Ovary (tissue), 9 donors: ENCODE data around the gene MED1. TPM values are rescaled to one million over a fixed set of nuclear protein-coding genes. Genes with fewer than 3 reads are reported as not detected.

ENCODE experiments used
- DNase-seq, 5 donors: peaks; one replicate each; pipeline ENCODE4 v3.0.0-alpha.2; 2019 to 2020
- H3K27ac ChIP-seq, 2 donors: fragments of 200-600 bp; one replicate each; pipeline versions ENCODE4 v1.5.1 to v1.8.0; 2019 to 2022
- H3K27me3 ChIP-seq: fragments of 200-600 bp; one replicate; pipeline ENCODE4 v1.8.0; 2022
- H3K36me3 ChIP-seq: fragments of 200-600 bp; sonication (generic); one replicate; pipeline ENCODE4 v1.5.1; 2019
- H3K4me1 ChIP-seq: one replicate; pipeline ENCODE4 v1.8.1; 2013; ENCODE audit warnings: mild to moderate bottlenecking, moderate library complexity; ENCODE audit not compliant: insufficient read depth
- H3K4me3 ChIP-seq: fragments of 200-600 bp; sonication (generic); one replicate; pipeline ENCODE4 v1.5.1; 2017
- H3K9me3 ChIP-seq, 2 donors: fragments of 200-600 bp in 1 of 2; sonication (generic) in 1 of 2; one replicate each; pipeline versions ENCODE4 v1.5.1 to v1.8.1; 2013 to 2019; ENCODE audit warnings: mild to moderate bottlenecking in 1 of 2, moderate library complexity in 1 of 2
- CTCF ChIP-seq, 3 donors: fragments of 450-650 bp in 2 of 3; fragments of 200-600 bp in 1 of 3; IDR thresholded peaks; one replicate each; pipeline versions ENCODE4 v1.5.1 to v1.8.0; 2016 to 2022; ENCODE audit warnings: antibody characterized with exemption in 3 of 3, mild to moderate bottlenecking in 1 of 3
- EP300 ChIP-seq: sonication (generic); formaldehyde crosslinking; IDR thresholded peaks from one replicate; pipeline ENCODE4 v1.6.1; 2017; ENCODE audit warnings: antibody characterized with exemption
- POLR2A ChIP-seq: fragments of 450-650 bp; IDR thresholded peaks from one replicate; pipeline ENCODE4 v1.6.1; 2017; ENCODE audit warnings: antibody characterized with exemption, mild to moderate bottlenecking, moderate library complexity
- whole genome bisulfite sequencing, 3 donors: extraction: QIAGEN DNeasy Blood & Tissue Kit in 1 of 3; methylation state at CpG; one replicate each; pipeline versions ENCODE4 v1.1.5 to v1.1.7; 2013 to 2017; 5-methylcytosine and 5-hydroxymethylcytosine counted together
- intact Hi-C, 4 donors: fragments of 100-400 bp; cut with DNase I; formaldehyde crosslinking; loops; one replicate each; pipeline versions ENCODE4 v1.11.0 to v1.15.1; 2022 to 2023
- polyA plus RNA-seq, 2 donors: library from polyadenylated mRNA; stranded (reverse); fragments of 200-250 nt in 1 of 2; fragments of 350-450 nt in 1 of 2; fragmentation: Illumina TruSeq in 1 of 2; extraction: RNeasy Lipid Tissue Mini Kit (QIAGEN cat#74804) in 1 of 2; gene quantifications; one replicate each; pipeline ENCODE4 v1.2.3, GENCODE V29; 2013 to 2014
- total RNA-seq, 7 donors: library from RNA; depleted of rRNA in 2 of 7; stranded (reverse); fragments of >200 nt in 2 of 7; fragmentation: NEBNext Ultra II Directional in 3 of 7; extraction: Animal tissue kit (Norgen Biotek cat#: 25700) in 3 of 7; gene quantifications; one replicate each; pipeline versions ENCODE4 v1.1.0 to v1.2.4, GENCODE V29; 2016 to 2023
- donor health status: DM: no; HTN: no; CAD: no; lungs with moderate emphysema.
- donor health status: DM: no; HTN: no; CAD: no.
- donor health status: Bipolar disorder and iron deficiency.
- donor health status: DM: yes; HTN: yes; CAD: no.
- donor health status: DM: no; HTN: no; CAD: no.
- donor health status: DM: yes; HTN: yes; CAD: no.

The MED1 gene
- total and polyA plus RNA-seq, 9 donors, result 11.0 to 43.7 (median 33.8) TPM

DNA sequence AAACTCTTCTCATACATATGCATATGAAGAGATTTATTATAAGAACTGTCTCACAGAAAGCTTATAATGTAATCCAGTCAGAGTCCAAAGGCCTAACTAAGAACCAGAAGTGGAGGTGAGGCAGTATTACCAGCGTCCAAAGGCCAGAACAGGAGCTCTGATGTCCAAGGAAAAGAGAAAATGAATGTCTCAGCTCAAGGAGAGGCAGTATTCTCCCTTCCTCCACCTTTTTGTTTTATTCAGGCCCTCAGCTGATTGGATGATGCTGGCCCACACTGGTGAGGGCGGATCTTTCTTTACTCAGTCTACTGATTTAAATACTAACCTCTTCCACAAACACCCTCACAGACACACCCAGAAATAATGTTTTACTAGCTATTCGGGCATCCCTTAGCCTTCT, 93.1 kb downstream of the MED1 start:
- intact Hi-C loops, result no loop called here
- DNase-seq, result no peak
- TF ChIP-seq EP300, result no peak
- TF ChIP-seq POLR2A, result no peak
- TF ChIP-seq CTCF (IDR thresholded peaks at IDR 0.05), result no peak
- H3K4me1 ChIP-seq, result peaks cover 6% of the 10 kb centered on the region
- no peak overlapping the region for H3K4me3 ChIP-seq
- no peak overlapping the region for H3K27ac ChIP-seq
- H3K9me3 ChIP-seq, result no peaks in the 10 kb centered on the region
- 67 to 89% (median 77%) methylated on average over 3 of the region's 3 CpGs for WGBS, 3 donors
- H3K36me3 ChIP-seq, result no peaks in the 10 kb centered on the region
- no peaks in the 10 kb centered on the region for H3K27me3 ChIP-seq

- Histone ChIP-seq H3K27me3 (no peaks in the 10 kb centered on the region), H3K4me3 (no peak overlapping the region), H3K27ac (no peak overlapping the region), H3K4me1 (peaks cover 6% of the 10 kb centered on the region), H3K9me3 (no peaks in the 10 kb centered on the region), H3K36me3 (no peaks in the 10 kb centered on the region)
- WGBS, 3 donors, result 74 to 88% (median 76%) methylated on average over 8 of the region's 8 CpGs
- intact Hi-C loops, result no loop called here
- DNase-seq, result no peak
- TF ChIP-seq POLR2A (no peak), EP300 (no peak), CTCF (IDR thresholded peaks at IDR 0.05) (no peak)
Measured at GRCh38 chr17:39357488-39357887, 93.6 kb downstream of the MED1 start.

Other genes with a start within 250 kb of the MED1 start
- gene STAC2, start 225.3 kb downstream of the MED1 start, total RNA-seq, result 1 to 10 TPM in 2 of 7 donors, under 1 TPM in 4, not detected in 1; 0.43 to 5.4 (median 0.73) TPM
- under 1 TPM; 0.29 to 0.67 TPM for gene STAC2, start 225.3 kb downstream of the MED1 start, polyA plus RNA-seq
- 10 to 100 TPM; 12.7 to 25.2 (median 18.5) TPM for gene FBXL20, start 49.6 kb downstream of the MED1 start, total RNA-seq
- 10 to 100 TPM in 1 of 2 donors, 1 to 10 TPM in 1; 4.7 to 16.6 TPM for gene FBXL20, start 49.6 kb downstream of the MED1 start, polyA plus RNA-seq
- 10 to 100 TPM; 29.1 to 65.9 (median 50.3) TPM for gene CDK12, start 10.2 kb upstream of the MED1 start, total RNA-seq
- gene CDK12, start 10.2 kb upstream of the MED1 start, polyA plus RNA-seq, result 10 to 100 TPM; 17.8 to 31.8 TPM
- gene NEUROD2, start 156.7 kb upstream of the MED1 start, total RNA-seq, result not detected
- not detected for gene NEUROD2, start 156.7 kb upstream of the MED1 start, polyA plus RNA-seq
- gene PPP1R1B, start 175.7 kb upstream of the MED1 start, total RNA-seq, result 10 to 100 TPM in 4 of 7 donors, 1 to 10 TPM in 2, under 1 TPM in 1; 0.43 to 23.0 (median 10.1) TPM
- 10 to 100 TPM in 1 of 2 donors, 1 to 10 TPM in 1; 5.1 to 12.9 TPM for gene PPP1R1B, start 175.7 kb upstream of the MED1 start, polyA plus RNA-seq
- gene STARD3, start 185.9 kb upstream of the MED1 start, total RNA-seq, result 10 to 100 TPM; 34.5 to 49.4 (median 44.3) TPM
- 10 to 100 TPM; 42.1 to 55.9 TPM for gene STARD3, start 185.9 kb upstream of the MED1 start, polyA plus RNA-seq
- 1 to 10 TPM in 6 of 7 donors, under 1 TPM in 1; 0.24 to 1.9 (median 1.3) TPM for gene TCAP, start 214.1 kb upstream of the MED1 start, total RNA-seq
- gene TCAP, start 214.1 kb upstream of the MED1 start, polyA plus RNA-seq, result 1 to 10 TPM in 1 of 2 donors, under 1 TPM in 1; 0.47 to 1.6 TPM
- gene PNMT, start 217.2 kb upstream of the MED1 start, total RNA-seq, result 1 to 10 TPM in 5 of 7 donors, under 1 TPM in 1, not detected in 1; 0.60 to 5.1 (median 1.4) TPM
- 1 to 10 TPM in 1 of 2 donors, not detected in 1; 1.1 TPM for gene PNMT, start 217.2 kb upstream of the MED1 start, polyA plus RNA-seq
- 10 to 100 TPM; 13.8 to 31.3 (median 19.6) TPM for gene PGAP3, start 236.8 kb upstream of the MED1 start, total RNA-seq
- gene PGAP3, start 236.8 kb upstream of the MED1 start, polyA plus RNA-seq, result 10 to 100 TPM in 1 of 2 donors, 1 to 10 TPM in 1; 7.9 to 19.8 TPM
- 10 to 100 TPM; 26.1 to 66.3 (median 53.5) TPM for gene ERBB2, start 248.8 kb upstream of the MED1 start, total RNA-seq
- 10 to 100 TPM; 20.1 to 24.1 TPM for gene ERBB2, start 248.8 kb upstream of the MED1 start, polyA plus RNA-seq